HL-60 (cell line): ENCODE measurements around the gene TADA2A.
"Not testable (repeated sequence)": the region's sequence is repeated elsewhere in the genome, so short reads cannot be mapped to it uniquely, and the experiment has no call there.

ENCODE experiments used
- DNase-seq, 2 experiments: peaks; one replicate each; pipeline ENCODE4 v3.0.0-alpha.2; 2010 to 2020; ENCODE audit warnings: low read depth in 1 of 2, low spot score in 1 of 2
- H3K27ac ChIP-seq: fragments of 250-450 bp; sonication (Bioruptor Pico); replicated peaks from 2 replicates; pipeline ENCODE4 v1.5.1; 2020; ENCODE audit warnings: mild to moderate bottlenecking, moderate library complexity
- H3K27me3 ChIP-seq: fragments of 250-450 bp; sonication (Bioruptor Pico); 2 replicates; pipeline ENCODE4 v1.5.1; 2021; ENCODE audit warnings: mild to moderate bottlenecking, moderate library complexity; ENCODE audit not compliant: insufficient read depth, poor library complexity, severe bottlenecking
- H3K4me3 ChIP-seq: replicated peaks from 2 replicates; pipeline ENCODE4 v1.5.1; 2011; ENCODE audit warnings: mild to moderate bottlenecking, control low read depth, low read length; ENCODE audit not compliant: insufficient read depth
- CTCF ChIP-seq: IDR thresholded peaks from one replicate; pipeline ENCODE4 v1.5.1; 2011; ENCODE audit warnings: low read length, control low read depth, inconsistent platforms; ENCODE audit not compliant: insufficient read depth
- GABPA ChIP-seq: IDR thresholded peaks from 2 replicates; pipeline ENCODE4 v1.6.1; 2012; ENCODE audit warnings: low read depth
- POLR2AphosphoS5 ChIP-seq: IDR thresholded peaks from 2 replicates; pipeline ENCODE4 v1.6.1; 2012; ENCODE audit warnings: low read depth
- REST ChIP-seq: IDR thresholded peaks from 2 replicates; pipeline ENCODE4 v1.6.1; 2012; ENCODE audit warnings: low read depth; ENCODE audit not compliant: insufficient replicate concordance
- SPI1 ChIP-seq: IDR thresholded peaks from 2 replicates; pipeline ENCODE4 v1.6.1; 2012; ENCODE audit warnings: low read depth, mild to moderate bottlenecking, borderline replicate concordance

TADA2A gene

GRCh38 chr17:37405955-37406634 is 591 bp upstream of the TADA2A start:
- H3K27ac ChIP-seq, result peak overlapping the region; percentile 88
- peak overlapping the region; percentile 83 for H3K4me3 ChIP-seq
- H3K27me3 ChIP-seq, result no peaks in the 10 kb centered on the region
- no peak for DNase-seq
- 0 out of 2 replicates have a peak, but pooled peaks have one; percentile 13 for TF ChIP-seq POLR2AphosphoS5
- TF ChIP-seq REST, result peak; percentile 9
- no peak for TF ChIP-seq CTCF
- no peak for TF ChIP-seq GABPA

- H3K27ac ChIP-seq, result peak overlapping the region; percentile 94; the same call in 1 of the 2 replicates
- not testable (repeated sequence) for DNase-seq, H3K27me3 ChIP-seq, H3K4me3 ChIP-seq
These were observed 1.4 kb downstream of the TADA2A start for GRCh38 chr17:37408145-37408479.

- no peak for DNase-seq
- no peak overlapping the region for H3K27ac ChIP-seq
- TF ChIP-seq POLR2AphosphoS5, result no peak
These were observed 3.7 kb downstream of the TADA2A start for GRCh38 chr17:37410357-37410756.

GRCh38 chr17:37413875-37414519 is 7.3 kb downstream of the TADA2A start:
- no peak for DNase-seq
- Histone ChIP-seq H3K27me3 (no peaks in the 10 kb centered on the region), H3K27ac (no peak overlapping the region)

More at GRCh38 chr17:37410357-37410756, 3.7 kb downstream of the TADA2A start:
- no peaks in the 10 kb centered on the region for H3K27me3 ChIP-seq
- H3K4me3 ChIP-seq, result no peak overlapping the region

More at GRCh38 chr17:37413875-37414519, 7.3 kb downstream of the TADA2A start:
- no peak for TF ChIP-seq CTCF
- TF ChIP-seq SPI1, result no peak
- no peak for TF ChIP-seq POLR2AphosphoS5
- TF ChIP-seq REST, result no peak
- TF ChIP-seq GABPA, result no peak
- H3K4me3 ChIP-seq, result no peak overlapping the region
